GM19238 (cell line): ENCODE measurements around the gene MPC2.
A peak's percentile ranks its signal among the peaks of the same experiment; 100 is the strongest.
"Not testable (repeated sequence)": the region's sequence is repeated elsewhere in the genome, so short reads cannot be mapped to it uniquely, and the experiment has no call there.

Experiments
- DNase-seq: peaks from one replicate; pipeline ENCODE4 v3.0.0; 2011; ENCODE audit warnings: low spot score; ENCODE audit not compliant: insufficient read length

Gene MPC2

DNA sequence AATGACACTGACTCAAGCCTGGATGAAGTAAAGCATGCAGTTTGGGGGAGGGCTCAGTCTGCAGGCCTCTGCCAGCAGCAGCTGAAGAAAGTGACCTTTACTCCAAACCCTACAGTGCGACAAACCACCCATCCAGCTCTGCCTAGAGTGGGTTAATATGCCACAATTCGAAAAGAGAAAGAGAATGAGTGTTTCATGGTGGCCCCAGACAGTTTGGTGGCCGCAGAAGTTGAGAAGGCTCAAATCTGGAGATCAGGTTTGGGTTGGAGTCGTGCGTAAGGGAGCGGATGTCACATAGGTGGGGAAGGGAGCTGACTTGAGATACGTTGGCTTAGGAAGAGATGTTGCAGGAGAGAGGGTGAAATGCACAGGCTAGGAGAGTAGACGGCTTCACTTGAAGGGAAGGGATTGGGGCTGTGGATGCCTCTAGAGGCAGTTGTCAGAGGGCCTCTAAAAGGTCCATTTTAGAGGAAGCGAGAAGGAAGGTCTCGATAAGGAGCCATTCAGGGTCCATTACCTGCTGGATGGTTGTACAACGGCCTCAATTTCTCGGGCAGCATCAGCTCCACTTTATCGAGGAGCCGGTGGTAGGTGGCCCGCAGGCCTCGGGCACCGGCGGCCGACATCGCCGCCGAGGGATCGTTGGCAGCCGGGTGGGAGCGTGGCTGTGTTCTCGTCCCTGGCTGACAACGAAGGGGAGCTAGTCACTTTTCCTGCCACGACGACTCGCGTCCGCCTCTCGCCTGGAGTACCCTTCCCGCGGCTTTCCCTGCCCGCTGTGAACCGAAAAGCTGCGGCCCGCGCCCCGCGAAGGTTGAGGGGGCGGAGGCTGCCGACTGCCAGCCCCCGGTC is 1.4 kb downstream of the MPC2 start:
- DNase-seq, result peak; percentile 1

DNA sequence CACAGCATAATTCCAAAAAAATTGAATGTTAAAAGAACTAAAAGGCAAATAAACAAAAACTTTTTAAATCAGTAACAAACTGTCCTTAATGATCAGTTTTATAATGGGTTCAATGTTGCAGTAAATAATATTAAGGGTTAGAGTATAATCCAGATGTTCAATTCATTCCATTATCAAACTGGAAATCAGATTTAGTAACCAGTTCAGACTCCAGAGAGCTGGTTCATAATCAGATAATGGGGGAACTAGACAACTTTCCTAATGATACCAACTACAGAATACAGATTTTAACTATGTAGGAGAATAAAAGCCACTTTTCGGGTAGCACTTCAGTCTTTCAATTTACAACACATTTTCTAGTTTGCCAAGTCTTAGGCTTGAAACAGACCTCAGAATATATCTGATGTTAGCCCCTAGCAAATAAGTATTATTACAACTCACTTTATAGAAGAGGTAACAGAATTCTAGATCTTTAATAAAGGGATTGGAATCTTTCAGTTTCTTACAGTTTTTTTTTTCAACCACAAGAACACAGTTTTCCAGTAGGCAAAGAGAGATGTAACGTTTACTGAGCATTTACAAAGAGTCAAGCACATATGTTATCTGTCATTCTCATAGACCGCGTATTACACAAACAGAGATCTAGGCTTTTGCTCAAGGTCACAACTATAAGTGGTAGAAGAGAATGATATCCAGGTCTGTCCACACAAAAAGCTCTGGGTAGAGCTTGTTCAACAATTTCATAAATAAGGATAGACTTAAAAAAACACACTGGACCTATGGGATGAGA is 2.3 kb downstream of the MPC2 start:
- DNase-seq, result no peak

DNA sequence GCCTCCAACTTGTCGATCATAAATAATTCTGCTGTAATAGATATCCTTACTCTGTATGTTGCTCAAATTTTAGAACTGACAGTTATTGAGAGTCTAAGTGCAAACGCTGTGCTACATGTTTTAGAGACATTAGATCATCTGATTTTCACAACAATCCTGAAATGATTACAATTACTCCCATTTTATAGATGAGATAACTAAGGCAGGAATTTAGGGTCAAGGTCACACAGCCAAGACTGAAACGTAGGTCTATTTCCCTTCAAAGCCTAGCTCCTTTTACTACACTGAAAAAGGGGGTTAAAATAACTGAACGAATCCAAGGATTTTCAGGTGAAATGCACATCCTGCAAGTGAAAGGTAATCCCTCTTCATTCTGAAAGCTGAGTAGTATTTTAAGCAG is 3.1 kb downstream of the MPC2 start:
- DNase-seq, result no peak

DNA sequence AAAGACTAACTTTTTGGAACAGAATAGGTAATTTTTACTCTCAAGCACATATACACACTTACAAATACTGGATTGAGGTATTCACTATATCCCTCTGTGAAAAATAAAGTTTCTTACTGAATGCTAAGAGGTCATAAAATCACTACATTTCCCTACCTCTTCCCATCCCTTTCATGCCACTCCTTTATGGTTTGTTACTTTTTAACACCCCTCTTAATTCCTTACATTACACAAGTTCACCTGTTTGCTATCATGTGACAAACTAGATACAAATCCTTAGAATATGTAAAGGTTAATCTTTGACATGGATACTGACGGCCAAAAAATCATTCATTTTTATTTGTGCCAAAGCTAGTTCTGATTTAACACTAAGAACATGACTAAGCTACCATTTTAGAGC is 7.1 kb downstream of the MPC2 start:
- DNase-seq, result no peak

DNA sequence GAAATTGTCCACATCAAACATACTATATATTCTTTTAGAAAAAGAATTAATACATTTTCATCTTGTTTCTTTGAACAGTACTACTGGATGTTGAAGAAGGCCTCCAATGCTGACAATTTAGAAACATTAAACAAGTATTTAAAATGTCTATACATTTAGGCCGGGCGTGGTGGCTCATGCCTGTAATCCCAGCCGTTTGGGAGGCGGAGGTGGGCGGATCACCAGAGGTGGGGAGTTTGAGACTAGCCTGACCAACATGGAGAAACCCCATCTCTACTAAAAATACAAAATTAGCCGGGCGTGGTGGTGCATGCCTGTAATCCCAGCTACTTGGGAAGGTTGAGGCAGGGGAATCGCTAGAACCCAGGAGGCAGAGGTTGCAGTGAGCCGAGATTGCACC is 8.0 kb downstream of the MPC2 start:
- DNase-seq, result not testable (repeated sequence)

DNA sequence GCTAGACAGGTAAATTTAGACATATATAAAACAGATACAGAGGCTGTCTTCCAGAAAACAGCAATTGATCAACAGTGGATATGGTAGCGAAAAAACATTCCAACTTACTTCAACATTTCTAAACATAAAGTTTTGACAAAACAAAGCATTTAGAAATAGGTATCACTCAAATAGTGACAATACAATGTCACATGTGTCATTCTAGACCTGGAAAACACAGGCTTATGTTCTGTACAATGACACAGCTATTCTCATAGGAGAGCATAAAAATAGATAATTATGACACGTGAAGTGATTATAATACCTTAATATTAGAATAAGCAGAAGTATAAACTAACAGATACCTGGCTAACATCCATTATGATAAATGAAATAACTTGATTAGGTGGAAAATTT is 8.4 kb downstream of the MPC2 start:
- no peak for DNase-seq

DNA sequence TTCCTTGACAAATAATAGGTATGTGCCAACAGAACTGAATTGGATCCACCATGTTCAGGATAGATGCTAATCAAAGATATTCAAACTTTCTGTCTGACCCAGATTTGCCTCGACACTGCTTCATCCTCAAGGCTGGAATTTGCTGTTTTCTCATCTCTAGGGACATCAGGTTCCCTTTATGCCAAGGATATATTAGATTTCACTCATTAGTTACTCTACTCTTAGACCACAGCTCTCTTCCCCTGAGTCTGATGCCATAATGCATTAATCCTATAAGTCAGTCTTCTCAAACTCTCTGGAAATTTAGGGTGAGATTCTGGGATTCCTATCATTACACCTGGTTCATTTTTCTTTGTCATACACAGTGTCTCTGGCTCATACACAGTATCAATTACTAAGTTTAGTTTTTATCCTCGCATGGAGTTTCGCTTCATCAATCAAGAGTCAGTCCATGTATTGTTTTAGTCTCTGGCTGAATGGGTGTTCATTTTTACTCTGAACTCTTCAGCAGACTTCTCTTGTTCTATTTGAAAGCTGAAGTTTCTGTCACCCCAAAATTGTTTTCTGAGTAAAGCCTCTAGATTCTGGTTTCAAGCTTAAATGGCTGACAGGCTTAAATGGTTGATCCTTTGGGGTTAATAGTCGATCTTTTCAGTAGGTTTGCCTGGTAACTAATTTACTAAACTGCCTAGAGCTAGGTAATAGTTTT is 9.7 kb downstream of the MPC2 start:
- DNase-seq, result no peak

DNA sequence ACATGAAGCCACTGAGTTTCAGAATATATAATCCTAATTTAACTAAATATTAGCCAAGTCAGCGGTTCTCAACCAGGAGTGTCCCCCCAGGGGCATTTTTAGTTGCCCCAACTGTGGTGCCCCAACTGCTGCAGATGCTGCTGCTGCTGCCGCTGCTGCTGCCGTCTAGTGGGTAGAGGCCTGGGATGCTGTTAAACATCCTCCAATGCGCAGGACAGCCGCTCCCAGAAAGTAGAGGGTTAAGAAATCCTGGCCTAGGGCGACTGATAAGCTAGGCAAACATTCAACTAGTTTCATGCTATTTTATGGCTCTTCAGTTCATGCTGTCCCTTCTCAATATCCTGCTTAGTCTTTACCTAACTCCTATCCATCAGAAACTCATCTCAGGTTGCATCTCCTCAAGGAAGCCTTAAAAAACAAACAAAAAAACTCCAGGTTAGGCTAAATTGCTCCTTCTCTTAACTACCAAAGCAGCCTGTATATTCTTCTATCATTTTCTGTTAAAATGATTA is 10.3 kb downstream of the MPC2 start:
- DNase-seq, result no peak

DNA sequence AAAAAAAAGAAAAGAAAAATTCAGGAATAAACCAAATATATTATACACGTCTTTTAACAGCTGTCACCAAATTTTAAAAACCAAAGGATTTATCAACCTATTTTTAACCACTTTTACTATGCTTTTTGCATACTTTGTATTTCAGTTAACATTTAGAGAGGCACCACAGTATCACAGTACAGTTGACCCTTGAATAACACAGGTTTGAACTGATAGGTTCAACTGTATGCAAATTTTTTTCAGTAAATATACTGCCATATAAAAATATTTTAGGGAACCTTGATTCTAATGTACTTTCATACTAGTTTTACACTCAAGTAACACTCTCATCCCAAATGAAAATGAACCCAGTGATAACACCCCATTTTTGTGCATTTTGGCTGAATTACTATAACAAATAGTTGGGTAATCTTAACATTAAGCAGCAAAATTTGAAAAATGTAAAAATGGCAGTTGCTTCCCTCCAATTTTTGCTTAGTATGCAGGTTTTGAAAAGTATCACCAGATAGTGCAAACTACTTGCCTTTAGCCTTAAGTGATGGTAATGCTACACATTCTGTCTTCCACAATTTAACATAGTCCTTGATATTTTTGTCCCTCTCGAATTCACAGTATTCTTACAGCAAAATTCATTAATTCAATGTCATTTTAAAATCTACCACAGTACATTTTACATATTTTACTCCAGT is 12.2 kb downstream of the MPC2 start:
- no peak for DNase-seq

DNA sequence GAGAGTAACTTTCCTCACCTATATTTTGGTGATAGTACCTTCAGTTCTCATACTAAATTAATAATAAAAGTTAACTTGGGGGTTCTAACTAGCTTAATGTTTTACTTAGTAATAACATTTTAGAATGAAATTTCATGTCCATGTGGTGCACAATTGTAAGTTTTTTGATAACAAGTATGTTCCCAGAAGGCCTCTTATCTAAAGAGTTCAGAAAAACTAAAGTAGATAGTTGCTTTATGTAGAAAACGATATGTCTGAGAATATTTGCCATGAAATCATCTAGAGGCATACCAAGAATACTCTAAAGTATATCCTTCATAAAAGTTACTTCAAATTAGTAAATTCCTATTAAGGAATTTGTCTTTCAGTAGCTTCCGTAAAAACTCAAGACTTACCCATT is 12.8 kb downstream of the MPC2 start:
- no peak for DNase-seq

DNA sequence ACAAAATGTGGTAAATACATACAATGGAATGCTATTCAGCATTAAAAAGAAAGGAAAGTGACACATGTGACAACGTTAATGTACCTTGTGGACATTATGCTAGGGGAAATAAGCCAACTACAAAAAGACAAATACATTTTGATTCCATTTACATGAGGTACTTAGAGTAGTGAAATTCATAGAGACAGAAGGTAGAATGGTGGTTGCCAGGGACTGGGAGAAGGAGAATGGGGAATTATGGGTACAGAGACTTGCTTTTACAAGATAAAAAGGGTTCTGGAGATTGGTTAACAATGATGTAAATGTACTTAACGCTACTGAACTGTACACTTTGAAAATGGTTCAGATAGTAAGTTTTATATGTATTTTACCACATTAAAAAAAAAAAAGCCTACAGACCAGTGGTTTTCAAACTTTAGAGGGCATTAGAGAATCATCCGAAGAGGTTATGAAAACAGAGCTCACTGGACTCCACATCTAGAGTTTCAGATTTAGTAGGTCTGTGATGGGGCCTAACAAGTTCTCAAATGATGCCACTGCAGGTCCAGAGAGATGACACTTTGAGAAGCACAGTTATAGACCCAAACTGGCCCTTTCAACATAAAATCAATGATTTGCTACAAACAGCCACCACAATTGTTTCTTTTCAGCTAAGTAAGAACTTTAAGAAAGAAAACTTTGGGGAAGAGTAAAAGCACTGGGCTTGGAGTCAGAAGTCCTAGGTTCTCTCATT is 13.4 kb downstream of the MPC2 start:
- no peak for DNase-seq

DNA sequence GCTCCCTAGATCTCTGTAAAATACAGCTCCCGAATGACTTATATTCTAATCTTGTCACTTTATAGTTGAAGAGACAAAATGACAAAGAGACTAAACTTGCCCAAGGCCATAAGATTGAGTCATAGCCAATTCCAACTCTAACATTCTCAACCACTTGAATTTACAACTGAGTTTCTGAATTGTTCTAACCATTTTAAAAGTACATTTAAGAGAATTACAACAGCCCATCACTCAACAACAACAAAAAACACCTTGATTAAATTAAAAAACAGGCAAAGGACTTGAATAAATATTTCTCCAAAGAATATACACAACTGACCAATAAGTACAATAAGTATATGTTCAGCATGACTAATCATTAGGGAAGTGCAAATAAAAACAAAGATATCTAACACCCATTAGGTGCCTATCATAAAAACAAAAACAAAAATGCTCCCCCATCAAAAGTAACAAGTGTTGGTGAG is 14.2 kb downstream of the MPC2 start:
- no peak for DNase-seq

DNA sequence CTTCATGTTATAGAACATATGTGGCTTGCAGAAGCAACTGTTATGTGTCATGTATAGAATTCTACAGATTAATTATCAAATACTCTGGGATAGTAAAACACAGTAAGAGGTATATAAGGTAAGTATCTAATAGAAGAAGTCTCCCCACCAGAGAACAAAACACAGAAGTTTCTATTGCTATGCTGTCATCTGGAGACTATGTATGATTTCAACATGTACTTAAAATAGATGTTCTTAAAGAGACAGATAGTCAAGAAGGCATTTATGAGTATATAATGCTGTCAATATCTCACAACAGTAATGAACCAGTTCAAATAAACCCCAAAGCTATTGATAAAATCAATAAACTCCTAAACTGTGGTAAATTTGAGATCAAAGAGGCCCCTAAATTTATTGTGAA is 14.8 kb downstream of the MPC2 start:
- no peak for DNase-seq

DNA sequence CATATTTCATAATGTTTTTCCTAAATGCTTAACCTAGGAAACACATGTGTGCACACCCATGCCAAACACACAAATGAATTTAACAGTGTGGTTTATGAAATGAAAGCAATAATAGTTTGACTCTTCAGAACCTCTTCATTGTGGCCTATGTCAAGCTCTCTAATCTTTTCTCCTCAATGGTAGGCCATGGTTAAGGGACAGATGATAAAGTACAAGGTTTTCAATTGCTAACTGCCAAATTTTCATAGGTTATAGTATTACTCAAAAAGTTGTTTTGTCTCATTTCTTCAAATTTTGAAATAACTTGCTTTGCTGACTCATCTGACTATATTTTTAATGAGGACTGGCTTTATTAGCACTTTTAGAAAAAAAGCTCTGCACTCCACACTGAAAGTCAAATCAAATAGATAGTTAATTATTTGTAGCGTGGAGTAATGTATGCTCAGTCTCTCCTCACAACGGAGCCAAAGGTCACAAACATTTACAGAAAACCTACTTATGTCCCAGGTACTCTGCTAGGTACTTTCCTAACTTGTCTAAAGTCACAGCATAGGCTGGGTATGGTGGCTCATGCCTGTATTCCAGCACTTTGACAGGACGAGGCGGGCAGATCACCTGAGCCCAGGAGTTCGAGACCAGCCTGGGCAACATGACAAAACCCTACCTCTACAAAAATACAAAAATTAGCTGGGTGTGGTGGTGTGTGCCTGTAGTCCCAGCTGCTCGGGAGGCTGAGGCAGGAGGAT is 19.9 kb downstream of the MPC2 start:
- no peak for DNase-seq

DNA sequence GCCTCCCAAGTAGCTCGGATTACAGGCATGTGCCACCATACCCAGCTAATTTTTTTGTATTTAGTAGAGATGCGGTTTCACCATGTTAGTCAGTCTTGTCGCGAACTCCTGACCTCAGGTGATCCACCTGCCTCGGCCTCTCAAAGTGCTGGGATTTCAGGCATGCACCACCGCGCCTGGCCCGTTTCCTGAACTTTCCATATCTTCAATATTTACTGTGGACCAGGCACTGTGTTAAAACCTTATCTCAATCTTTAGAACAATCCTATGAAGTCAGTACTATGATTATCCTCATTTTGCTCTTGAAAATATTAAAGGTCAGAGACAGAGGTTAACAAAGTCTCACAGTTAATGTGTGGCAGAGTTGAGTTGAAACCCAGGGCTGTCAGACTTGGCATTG is 21.3 kb downstream of the MPC2 start:
- no peak for DNase-seq

DNA sequence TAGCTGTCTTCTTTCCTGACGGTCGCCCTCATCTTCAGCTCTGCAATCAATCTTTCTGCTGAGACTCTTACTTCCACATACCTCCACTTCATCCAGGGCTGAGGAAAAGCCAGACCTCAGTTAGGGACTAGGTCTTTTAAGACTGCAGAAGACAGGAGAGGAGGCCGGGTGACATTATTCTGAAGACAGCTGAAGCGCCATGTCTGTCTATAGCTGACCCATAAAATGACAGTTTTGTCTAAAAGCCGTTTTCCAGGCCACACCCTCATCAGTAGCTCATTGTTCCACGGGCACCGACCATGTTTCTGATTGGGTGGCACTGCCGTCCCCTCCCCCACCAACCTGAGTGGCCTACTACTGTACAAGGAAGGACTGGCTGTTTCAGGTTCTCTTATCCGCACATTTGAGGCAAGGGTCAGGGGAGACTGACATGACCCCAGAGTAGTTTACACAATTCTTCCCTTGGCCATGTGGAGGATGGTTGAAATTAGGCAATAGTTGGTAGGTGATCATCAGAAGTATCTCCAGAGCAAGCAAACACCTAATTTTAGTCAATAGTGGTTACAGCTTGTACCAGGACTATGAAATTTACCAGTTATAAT is 22.9 kb downstream of the MPC2 start, which contains the start of gene ADCY10:
TSS of gene ADCY10 (minus strand) at position 240 of the 602 bp plus-strand sequence. CDS start 8,994 bp downstream, outside the sequence.
- no peak for DNase-seq

DNA sequence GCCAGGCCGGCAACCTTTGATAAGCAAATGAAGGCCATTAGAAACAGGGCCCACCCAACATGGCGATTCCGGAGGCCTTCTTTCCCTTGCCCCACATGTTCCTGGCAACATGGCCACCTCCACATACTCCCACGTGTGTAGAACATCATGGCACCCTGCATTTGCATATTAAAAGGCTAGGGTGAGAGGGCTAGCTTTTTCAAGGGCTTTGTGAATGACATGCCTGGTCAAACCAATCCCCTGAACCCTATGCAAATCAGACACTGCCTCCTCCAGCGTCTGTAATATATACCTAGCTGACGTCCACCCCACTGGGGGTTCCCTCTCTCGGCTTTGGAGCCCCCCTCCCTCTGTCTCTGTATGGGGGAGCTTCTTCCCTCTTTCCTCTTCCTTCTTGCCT is 24.6 kb downstream of the MPC2 start:
- no peak for DNase-seq

DNA sequence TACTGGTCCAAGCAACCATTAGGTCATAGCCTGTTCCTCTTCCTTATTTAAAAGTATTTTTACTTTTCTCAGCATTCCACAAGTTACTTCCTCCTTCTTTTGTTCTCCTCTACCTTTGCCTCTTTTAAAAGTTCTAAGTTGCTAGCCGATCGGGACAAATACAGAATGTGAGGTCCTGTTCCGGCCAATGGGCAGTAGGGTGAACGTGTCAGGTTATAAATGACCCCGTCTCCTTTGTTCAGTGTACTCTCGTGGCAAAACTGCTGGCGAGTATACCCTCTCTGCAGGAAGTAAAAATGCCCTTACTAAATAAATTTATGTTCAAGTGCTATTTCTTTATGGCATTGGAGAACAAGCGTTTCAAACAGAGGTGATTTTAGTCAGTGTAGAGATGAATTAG is 25.5 kb downstream of the MPC2 start:
- no peak for DNase-seq

DNA sequence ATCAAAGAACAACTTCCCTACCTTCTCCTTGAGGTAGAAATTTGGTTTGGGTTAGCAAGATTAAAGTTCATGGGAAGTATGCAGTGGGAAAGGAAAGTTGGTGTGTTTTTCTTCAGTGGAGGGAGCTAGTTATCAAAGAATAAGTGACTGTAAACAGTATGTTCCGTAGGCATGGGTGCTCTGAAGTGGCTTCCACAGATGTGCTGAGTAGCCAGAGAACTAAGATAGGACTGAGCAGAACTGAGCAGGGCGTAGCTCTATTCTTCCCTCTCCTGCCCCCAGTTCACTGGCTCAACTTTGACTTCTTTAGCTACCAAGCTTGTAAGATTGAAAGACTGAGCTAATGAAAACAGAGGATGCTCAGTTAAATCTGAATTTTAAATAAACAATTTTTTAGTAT is 26.3 kb downstream of the MPC2 start:
- DNase-seq, result no peak
